Suprapubic skin (tissue), 4 donors: ENCODE measurements around the gene COL9A1.

ENCODE experiments used
- EP300 ChIP-seq: sonication (generic); formaldehyde crosslinking; IDR thresholded peaks from one replicate; pipeline ENCODE4 v1.6.1; 2017; ENCODE audit warnings: antibody characterized with exemption
- POLR2A ChIP-seq, 2 donors: fragments of 450-650 bp; IDR thresholded peaks; one replicate each; pipeline ENCODE4 v1.6.1; 2017; ENCODE audit warnings: antibody characterized with exemption in 2 of 2, mild to moderate bottlenecking in 2 of 2, moderate library complexity in 2 of 2
- POLR2AphosphoS5 ChIP-seq, 3 donors: sonication (generic); formaldehyde crosslinking; IDR thresholded peaks; one replicate each; pipeline ENCODE4 v1.6.1; 2017; ENCODE audit warnings: antibody characterized with exemption in 3 of 3
- TF ChIP-seq, protein P1 (sequence below), 2 donors: fragments of 200-600 bp in 1 of 2; fragments of 450-650 bp in 1 of 2; sonication (generic) in 1 of 2; IDR thresholded peaks; one replicate each; pipeline ENCODE4 v1.5.1; 2016 to 2019; ENCODE audit warnings: antibody characterized with exemption in 2 of 2, mild to moderate bottlenecking in 1 of 2, moderate library complexity in 1 of 2

DNA sequence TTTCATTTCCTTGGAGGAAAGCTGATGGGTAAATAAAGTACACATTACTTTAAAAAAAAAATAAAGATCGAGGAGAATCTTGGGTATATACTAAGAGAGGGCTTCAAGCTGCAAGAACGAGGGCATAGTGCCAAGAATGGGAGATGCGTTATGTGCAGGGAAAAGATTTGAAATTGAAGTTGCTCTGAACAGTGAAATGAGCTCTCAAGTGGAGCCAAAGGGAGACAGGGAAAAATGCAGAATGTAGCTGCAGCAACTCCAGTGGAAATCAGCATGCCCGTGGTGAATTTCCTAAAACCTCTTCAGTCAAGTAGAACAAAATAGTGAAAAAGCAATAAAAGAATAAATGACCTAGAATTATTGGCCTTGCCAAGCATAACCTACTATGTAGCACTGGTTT lies 11.4 kb upstream of the COL9A1 start:
- TF ChIP-seq, protein P1, sequence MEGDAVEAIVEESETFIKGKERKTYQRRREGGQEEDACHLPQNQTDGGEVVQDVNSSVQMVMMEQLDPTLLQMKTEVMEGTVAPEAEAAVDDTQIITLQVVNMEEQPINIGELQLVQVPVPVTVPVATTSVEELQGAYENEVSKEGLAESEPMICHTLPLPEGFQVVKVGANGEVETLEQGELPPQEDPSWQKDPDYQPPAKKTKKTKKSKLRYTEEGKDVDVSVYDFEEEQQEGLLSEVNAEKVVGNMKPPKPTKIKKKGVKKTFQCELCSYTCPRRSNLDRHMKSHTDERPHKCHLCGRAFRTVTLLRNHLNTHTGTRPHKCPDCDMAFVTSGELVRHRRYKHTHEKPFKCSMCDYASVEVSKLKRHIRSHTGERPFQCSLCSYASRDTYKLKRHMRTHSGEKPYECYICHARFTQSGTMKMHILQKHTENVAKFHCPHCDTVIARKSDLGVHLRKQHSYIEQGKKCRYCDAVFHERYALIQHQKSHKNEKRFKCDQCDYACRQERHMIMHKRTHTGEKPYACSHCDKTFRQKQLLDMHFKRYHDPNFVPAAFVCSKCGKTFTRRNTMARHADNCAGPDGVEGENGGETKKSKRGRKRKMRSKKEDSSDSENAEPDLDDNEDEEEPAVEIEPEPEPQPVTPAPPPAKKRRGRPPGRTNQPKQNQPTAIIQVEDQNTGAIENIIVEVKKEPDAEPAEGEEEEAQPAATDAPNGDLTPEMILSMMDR (IDR thresholded peaks at IDR 0.05), result no peak
- no peak for TF ChIP-seq POLR2A (IDR thresholded peaks at IDR 0.05)
- TF ChIP-seq POLR2AphosphoS5 (IDR thresholded peaks at IDR 0.05), result no peak
- no peak for TF ChIP-seq EP300
